ENCODE data around the gene CCDC171.

- no peak for TF ChIP-seq EGR1 (IDR thresholded peaks at IDR 0.05)
- no peak for TF ChIP-seq CREB1 (IDR thresholded peaks at IDR 0.05; ENCODE audit: low read depth)
- TF ChIP-seq YY1 (IDR thresholded peaks at IDR 0.05; ENCODE audit: low read depth) = no peak
- TF ChIP-seq EP300 (IDR thresholded peaks at IDR 0.05; ENCODE audit: borderline replicate concordance) = no peak
- no peak for TF ChIP-seq TAF1 (IDR thresholded peaks at IDR 0.05; ENCODE audit: low read depth)
- TF ChIP-seq, protein P1, sequence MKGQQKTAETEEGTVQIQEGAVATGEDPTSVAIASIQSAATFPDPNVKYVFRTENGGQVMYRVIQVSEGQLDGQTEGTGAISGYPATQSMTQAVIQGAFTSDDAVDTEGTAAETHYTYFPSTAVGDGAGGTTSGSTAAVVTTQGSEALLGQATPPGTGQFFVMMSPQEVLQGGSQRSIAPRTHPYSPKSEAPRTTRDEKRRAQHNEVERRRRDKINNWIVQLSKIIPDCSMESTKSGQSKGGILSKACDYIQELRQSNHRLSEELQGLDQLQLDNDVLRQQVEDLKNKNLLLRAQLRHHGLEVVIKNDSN (IDR thresholded peaks at IDR 0.05) = no peak
- TF ChIP-seq MAX (IDR thresholded peaks at IDR 0.05) = no peak
- no peak for TF ChIP-seq REST (IDR thresholded peaks at IDR 0.05; ENCODE audit: low read depth)
Measured at GRCh38 chr9:15576350-15577050, 23.7 kb downstream of the CCDC171 start.
